ENCODE results near the gene S1PR4. TPM values are rescaled to one million over a fixed set of nuclear protein-coding genes. Genes with fewer than 3 reads are reported as not detected.
"Not testable (repeated sequence)": the region's sequence is repeated elsewhere in the genome, so short reads cannot be mapped to it uniquely, and the experiment has no call there.

Gene S1PR4
- total RNA-seq, 1 donor from 2014 or later = not detected

GRCh38 chr19:3201072-3201700 is 22.6 kb downstream of the S1PR4 start:
- H3K4me3 ChIP-seq (ENCODE audit: low read depth, low read length) = no peak overlapping the region
- TF ChIP-seq CTCF (conservative IDR thresholded peaks at IDR 0.05; ENCODE audit: low read depth, low read length) = no peak
- no peak for DNase-seq (ENCODE audit: low read depth)

GRCh38 chr19:3201911-3202310 is 23.3 kb downstream of the S1PR4 start:
- no peak for TF ChIP-seq CTCF (conservative IDR thresholded peaks at IDR 0.05; ENCODE audit: low read depth, low read length)
- no peak for DNase-seq (ENCODE audit: low read depth)
- H3K4me3 ChIP-seq (ENCODE audit: low read depth, low read length) = no peak overlapping the region

- no peak overlapping the region for H3K4me3 ChIP-seq (ENCODE audit: low read depth, low read length)
- no peak for TF ChIP-seq CTCF (conservative IDR thresholded peaks at IDR 0.05; ENCODE audit: low read depth, low read length)
- no peak for DNase-seq (ENCODE audit: low read depth)
These were observed 23.8 kb downstream of the S1PR4 start for GRCh38 chr19:3202346-3202745.

DNA sequence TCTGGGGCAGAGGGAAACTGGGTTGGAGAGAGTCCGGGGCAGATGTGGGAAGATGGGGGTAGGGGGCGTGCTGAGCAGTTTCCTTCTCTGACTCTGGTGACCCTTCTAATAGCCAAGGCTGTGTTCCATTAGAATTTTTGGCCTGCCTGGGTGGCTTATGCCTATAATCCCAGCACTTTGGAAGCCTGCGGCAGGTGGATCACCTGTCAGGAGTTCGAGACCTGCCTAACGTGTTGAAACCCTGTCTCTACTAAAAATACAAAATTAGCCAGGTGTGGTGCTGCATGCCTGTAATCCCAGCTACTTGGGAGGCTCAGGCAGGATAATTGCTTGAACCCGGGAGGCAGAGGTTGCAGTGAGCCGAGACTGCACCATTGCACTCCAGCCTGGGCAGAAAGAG is 24.3 kb downstream of the S1PR4 start:
- not testable (repeated sequence) for DNase-seq (ENCODE audit: low read depth); H3K4me3 ChIP-seq (ENCODE audit: low read depth, low read length)

- no peak overlapping the region for H3K4me3 ChIP-seq (ENCODE audit: low read depth, low read length)
- no peak for TF ChIP-seq CTCF (conservative IDR thresholded peaks at IDR 0.05; ENCODE audit: low read depth, low read length)
- DNase-seq (ENCODE audit: low read depth) = no peak
These were observed 25.5 kb downstream of the S1PR4 start for GRCh38 chr19:3203805-3204645.

- no peak for TF ChIP-seq CTCF (conservative IDR thresholded peaks at IDR 0.05; ENCODE audit: low read depth, low read length)
- no peak overlapping the region for H3K4me3 ChIP-seq (ENCODE audit: low read depth, low read length)
These were observed 26.2 kb downstream of the S1PR4 start for GRCh38 chr19:3204646-3205275.

GRCh38 chr19:3206216-3206953 is 27.8 kb downstream of the S1PR4 start:
- no peak for TF ChIP-seq CTCF (conservative IDR thresholded peaks at IDR 0.05; ENCODE audit: low read depth, low read length)
- no peak for DNase-seq (ENCODE audit: low read depth)
- H3K4me3 ChIP-seq (ENCODE audit: low read depth, low read length) = no peak overlapping the region

More at GRCh38 chr19:3204646-3205275, 26.2 kb downstream of the S1PR4 start:
- DNase-seq (ENCODE audit: low read depth) = no peak

Data from epithelial cell of proximal tubule (primary cell).